HG03159 (cell line): ENCODE results near the gene NBAS.

Experiments used
- ATAC-seq: cut with Tn5 transposase; IDR thresholded peaks from one replicate; pipeline ENCODE4 v1.9.1; 2021; ENCODE audit warnings: mild to moderate bottlenecking, moderate library complexity; ENCODE audit not compliant: unreplicated experiment

Gene NBAS

DNA sequence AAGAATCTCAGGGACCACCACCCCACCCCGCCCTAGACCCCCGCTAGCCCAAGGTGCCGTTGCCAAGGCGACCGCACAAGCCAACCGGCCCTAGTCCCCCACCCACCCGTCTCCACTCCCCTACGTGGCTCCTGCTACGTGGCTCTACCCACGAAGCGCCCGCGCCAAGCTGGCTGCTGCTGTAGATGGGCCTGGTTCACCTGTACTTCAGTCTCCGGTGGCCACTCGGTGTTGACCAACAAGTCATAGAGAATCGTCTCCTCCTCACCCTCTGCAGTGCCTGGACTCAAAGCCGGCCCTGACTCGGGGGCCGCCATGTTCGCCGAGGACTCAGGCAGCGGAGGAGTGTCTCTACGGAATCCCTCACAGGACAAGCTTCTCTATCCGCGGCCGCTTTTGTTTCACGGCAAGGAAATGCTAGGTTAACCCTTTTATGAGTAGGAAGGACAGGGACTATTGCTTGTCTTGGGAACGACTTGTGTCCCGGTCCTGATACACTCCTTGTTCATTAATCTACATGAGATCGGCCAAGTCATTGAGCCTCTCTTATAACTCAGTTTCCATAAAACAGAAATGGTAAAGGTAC lies at the start of gene NBAS:
Gene NBAS (minus strand): TSS at position 347 of the 586 bp plus-strand sequence. CDS start 30 bp downstream, at position 317.
- ATAC-seq = peak; percentile 79

DNA sequence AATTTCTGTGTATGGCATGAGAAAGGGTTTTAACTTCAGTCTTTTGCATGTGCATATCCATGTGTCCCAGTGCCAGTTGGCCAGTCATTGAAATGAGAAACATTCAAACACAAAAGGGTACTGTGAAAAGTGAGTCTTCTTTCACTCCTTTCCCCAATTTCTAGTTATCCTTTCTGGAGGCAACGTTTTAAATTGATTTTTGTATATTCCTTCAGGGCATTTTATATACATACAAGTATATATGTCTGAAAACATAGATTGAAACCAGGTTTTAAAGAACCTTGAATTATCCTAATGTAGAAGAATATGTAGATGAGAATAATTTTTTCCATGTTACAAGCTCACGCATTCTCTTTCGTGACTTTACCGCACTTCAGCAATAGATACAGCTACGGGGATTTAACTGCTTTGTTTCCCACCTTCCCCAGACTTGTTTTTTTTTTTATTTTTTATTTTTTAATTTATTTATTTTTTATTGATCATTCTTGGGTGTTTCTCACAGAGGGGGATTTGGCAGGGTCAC lies 49.4 kb upstream of the NBAS start:
- ATAC-seq = no peak

DNA sequence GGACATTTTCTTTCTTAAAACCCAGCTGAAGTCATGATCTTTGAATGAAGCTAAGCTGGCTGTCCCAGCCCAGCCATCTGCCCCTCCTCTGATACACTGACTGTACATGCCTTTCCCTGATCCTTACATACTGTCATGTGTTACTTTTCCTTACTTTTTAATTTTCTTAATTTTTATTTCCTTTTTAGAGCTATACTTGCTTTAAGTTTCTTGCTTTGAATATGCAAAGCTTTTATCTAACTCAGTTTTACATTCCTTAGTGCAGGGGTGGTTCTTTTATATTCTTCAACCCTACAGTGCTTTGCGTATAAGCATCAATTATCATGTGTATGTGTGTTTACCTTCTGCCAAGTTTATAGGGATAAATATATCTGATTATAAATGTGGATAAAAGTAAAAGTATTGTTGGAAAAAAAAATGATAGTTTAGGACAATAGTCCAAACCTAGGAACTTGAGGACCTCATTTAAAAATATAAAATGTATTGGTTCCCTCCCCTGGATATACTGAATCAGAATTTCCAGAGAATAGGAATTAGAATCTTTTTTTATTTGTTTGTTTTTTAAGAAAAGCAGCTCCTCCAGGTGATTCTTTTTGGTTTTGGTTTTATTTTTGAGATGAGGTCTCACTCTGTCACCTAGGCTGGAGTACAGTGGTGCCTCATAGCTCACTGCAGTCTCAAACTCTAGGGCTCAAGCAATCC lies 48.4 kb upstream of the NBAS start:
- ATAC-seq = no peak

- ATAC-seq = no peak
These were observed 47.2 kb upstream of the NBAS start for GRCh38 chr2:15608392-15608761.

DNA sequence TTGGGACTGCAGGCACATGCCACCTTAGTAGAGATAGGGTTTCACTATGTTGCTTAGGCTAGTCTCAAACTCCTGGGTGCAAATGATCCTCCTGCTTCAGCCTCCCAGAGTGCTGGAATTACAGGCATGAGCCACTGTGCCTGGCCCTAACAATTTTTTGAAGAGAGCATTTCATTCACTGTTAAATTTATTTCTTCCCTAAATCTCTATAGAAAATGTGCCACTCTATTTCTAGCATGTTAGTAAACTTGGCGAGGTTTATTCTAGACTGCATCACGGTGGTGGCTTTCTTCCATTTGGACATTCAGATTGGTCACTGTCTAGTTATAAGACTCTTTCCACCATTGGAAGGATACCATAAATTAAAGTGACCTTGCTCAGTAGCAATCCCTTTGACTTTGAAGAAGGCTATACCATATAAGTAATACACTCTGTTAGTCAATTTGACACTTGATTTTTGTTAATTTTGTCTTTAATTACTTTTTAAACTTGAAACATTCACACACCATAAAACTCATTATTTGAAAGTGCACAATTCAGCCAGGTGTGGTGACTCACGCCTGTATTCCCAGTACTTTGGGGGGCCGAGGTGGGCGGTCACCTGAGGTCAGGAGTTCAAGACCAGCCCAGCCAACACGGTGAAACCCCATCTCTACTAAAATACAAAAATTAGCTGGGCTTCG lies 46.7 kb upstream of the NBAS start:
- no peak for ATAC-seq

GRCh38 chr2:15606481-15607441 lies 45.6 kb upstream of the NBAS start:
- no peak for ATAC-seq

DNA sequence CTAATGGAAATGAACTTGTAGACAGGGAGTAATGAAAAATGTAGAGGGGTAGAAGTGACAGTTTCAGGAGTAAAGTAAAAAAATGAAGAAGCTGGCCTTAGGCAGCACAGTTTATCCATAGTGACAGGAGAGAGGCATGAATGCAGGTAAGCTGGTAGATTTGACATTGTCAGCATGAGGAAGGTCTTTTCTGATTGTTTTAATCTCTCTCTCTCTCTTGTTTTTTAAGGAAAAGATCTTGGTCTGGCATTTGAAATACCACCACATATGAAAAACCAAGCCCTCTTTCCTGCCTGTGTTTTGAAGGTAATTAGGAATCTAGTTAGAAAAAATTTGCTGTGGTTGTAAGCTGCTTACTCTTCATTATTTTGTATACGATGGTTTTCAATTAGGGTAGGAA lies 44.6 kb upstream of the NBAS start:
- no peak for ATAC-seq

DNA sequence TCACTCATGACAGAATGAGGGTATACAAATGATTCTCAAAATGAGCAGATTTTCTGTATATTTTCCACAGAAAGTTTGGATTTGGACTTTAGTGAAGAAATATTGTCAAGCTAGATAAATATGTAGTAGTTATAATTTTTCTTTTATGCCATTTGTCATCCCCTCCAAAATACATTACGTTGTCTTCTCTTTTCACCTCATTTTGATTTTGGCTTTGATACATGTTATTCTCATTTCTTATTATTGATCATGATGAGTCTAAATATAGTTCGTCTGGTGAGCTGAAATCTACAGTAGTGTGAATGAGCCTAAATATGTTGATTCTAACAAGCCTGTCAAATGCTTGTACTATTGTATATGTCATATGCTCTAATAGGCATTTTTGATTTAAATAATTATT lies 42.8 kb upstream of the NBAS start:
- ATAC-seq = no peak

GRCh38 chr2:15603044-15603765 lies 42.1 kb upstream of the NBAS start:
- no peak for ATAC-seq

DNA sequence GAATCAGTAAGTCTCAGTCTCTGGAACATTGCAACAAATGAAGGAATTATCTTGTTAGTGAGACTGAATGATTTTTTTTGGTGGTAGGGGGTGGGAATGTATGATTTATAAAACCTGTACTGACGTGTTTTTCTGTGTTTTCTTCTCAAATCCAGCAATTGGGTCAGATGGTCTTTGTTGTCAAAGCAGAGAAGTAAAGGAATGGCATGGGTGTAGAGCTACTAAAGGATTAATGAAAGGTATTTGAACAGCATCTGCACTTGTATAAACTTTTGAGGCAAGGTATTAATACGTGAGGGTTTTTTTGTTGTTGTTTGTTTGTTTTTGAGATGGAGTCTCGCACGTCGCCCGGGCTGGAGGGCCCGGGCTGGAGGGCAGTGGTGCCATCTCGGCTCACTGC lies 41.3 kb upstream of the NBAS start:
- no peak for ATAC-seq

DNA sequence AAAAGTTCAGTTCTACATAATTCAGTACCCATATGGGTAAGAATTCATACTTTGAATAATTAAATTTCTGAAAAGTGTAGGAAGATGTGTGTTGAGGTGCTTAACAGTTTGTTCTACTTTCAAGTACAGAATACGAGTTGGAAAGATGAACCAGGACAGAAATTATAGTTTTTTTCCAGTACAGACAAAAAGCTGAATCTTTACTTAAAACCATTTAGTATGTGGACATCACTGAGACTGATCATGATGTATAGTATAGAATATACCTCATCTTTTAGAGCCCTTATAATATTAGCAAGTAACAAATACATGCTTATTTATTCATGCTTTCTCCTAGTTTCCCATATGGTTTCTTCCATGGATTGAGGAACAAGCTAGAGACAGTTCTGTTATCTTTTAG lies 40.5 kb upstream of the NBAS start:
- ATAC-seq = no peak

- no peak for ATAC-seq
These were observed 38.9 kb upstream of the NBAS start for GRCh38 chr2:15599994-15600393.

DNA sequence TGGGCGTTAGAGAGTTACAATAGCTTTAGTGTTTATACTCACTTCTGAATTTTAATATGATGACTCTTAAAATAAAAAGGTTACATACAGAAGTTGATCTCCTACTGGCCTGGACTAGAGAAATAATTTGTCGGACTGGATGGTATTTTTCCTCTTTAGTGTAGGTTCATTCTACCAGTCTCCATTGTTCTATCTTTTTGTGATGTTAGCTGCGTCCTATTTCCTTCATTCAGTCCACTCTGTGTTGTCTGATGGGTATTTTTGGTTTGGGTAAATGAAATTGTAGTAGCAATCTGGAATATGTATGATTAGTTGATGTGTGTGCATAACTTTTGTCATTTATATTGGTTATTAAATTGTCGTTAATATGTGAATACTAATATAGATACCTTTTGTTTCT lies 35.8 kb upstream of the NBAS start:
- ATAC-seq = no peak

DNA sequence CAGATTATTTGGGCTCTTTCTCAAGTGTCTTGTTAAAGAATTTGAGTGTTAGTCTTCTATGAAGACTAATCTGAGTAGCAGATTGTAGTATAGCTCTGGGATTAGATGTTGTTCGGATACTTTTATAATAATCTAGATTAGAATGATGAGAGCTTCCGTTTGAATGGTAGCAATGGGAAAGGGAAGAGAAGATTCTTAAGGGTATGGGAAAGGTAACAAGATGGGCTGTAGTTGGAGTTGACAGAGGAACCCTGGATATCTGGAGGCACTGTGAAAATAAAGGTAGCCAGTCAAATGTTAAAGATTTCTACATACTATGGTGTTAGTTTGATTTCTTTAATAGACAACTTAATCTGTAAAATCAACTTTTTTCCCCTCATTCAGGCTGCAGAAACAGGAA lies 35.2 kb upstream of the NBAS start:
- no peak for ATAC-seq

GRCh38 chr2:15595936-15596335 lies 34.8 kb upstream of the NBAS start:
- no peak for ATAC-seq

DNA sequence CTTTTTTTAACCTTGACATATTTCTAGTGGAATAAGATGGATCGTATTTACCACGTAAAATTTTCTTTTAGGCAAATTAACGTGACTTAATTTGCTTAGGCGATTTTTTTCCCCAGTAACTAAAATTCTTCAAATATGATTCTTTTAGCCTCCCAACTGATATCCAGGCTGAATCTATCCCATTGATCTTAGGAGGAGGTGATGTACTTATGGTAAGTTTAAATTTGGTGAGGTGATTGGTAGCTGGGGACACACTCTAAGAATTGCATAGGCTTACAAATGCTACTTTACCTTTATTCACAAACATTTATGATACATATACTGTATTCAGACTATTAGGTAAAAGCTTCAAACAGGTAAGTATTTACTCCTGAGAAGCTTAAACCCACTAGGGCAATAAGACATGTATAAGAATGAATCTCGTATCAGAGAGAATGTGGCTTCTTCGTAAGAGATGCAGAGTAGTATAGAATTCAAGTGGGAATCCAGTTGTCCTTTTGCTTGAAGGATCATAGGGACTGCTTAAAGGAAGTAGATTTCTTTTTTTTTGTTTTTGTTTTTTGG lies 34.3 kb upstream of the NBAS start:
- no peak for ATAC-seq

DNA sequence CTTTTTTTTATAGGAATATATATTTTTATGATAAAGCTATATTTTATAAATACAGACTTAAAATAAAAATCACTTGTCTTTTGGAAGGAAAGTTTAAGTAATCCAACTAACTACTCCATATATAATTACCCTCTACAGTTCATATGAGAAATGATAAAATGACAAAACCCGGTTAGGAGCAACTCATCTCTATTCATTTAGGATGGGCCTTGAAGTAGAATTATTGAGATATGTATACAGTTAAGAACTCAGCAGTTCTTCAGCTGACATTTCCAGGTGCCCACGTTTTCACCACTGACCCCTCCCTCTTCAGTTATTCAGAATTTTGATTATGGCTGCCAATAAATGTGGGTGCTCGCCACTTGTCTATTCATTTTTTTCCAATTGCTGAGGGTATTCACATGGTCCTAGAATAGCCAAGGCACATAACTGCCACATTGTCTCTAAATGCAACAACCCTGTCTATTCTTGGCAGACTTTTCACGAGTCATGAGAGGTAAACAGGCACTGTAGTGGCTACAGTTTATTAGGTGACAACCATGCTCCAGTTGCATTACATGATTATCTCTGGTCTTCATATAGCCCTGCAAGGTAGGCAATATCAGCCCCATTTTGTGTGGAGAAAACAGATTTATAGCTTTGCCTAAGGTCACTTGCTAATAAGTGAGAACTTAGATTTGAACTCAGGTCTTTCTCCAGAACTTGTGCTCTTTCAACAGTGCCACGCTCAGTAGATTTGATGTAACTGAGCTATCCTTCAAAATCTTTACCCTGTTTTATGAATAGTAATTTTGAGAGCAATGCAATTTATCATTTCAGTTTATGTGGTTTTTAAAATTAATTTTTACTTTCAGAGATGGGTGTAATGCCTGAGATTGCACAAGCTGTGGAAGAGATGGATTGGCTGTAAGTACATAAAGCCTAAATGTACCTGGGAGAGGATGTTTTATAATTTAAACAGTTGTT lies 33.4 kb upstream of the NBAS start:
- ATAC-seq = no peak

GRCh38 chr2:15593327-15593705 lies 32.2 kb upstream of the NBAS start:
- ATAC-seq = no peak
